Retinal pigment epithelial cell (primary cell): ENCODE measurements around the gene DLEC1.

ENCODE experiments used
- DNase-seq: peaks from one replicate; pipeline ENCODE4 v3.0.0-alpha.2; 2010; ENCODE audit warnings: low read depth
- H3K4me3 ChIP-seq: 2 replicates; pipeline ENCODE4 v1.5.1; 2011; ENCODE audit warnings: mild to moderate bottlenecking, low read length, control low read depth, moderate library complexity
- TF ChIP-seq, protein P1 (sequence below): conservative IDR thresholded peaks from 2 replicates; pipeline ENCODE4 v1.5.1; 2011; ENCODE audit warnings: low read depth, low read length, control low read depth, inconsistent platforms

Gene DLEC1

DNA sequence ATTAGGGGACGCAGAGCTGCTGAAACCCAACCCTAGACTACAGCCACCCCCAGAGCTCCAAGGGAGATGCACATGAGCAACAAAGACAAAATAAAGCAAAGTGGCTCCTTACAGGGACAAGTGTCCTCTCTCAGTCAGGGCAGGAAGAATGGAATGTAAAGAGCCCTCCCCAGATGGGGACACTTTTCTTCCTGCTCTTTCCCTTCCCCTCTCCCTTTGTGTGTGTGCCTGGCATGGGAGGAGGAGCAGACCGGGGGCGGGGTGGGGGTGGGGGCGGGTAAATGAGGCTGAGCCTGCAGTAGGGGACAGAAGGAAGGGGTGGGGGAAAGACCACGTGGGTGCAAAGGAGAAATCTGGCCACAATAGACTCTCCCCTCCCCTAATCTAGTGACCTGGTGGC, 60.5 kb downstream of the DLEC1 start:
- H3K4me3 ChIP-seq = no peak overlapping the region
- TF ChIP-seq, protein P1, sequence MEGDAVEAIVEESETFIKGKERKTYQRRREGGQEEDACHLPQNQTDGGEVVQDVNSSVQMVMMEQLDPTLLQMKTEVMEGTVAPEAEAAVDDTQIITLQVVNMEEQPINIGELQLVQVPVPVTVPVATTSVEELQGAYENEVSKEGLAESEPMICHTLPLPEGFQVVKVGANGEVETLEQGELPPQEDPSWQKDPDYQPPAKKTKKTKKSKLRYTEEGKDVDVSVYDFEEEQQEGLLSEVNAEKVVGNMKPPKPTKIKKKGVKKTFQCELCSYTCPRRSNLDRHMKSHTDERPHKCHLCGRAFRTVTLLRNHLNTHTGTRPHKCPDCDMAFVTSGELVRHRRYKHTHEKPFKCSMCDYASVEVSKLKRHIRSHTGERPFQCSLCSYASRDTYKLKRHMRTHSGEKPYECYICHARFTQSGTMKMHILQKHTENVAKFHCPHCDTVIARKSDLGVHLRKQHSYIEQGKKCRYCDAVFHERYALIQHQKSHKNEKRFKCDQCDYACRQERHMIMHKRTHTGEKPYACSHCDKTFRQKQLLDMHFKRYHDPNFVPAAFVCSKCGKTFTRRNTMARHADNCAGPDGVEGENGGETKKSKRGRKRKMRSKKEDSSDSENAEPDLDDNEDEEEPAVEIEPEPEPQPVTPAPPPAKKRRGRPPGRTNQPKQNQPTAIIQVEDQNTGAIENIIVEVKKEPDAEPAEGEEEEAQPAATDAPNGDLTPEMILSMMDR = no peak
- no peak for DNase-seq

DNA sequence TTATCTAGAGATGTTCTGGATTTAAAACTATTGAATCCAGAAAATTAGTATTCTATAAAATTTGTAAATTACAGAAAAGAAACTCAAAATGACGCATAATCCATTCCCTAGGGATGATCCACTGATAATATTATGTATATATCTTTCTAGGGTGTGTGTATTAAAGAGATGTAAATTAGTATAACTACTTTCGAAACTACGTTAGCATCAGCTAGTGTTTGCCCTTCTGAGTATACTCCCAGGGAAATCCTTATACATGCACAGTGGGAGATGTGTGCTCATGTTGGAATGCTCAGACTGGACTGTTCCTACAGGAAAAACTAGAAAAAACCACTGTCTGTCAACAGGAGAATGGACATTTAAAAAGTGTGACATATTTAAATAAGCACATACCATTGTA, 61.5 kb downstream of the DLEC1 start:
- no peak overlapping the region for H3K4me3 ChIP-seq
- DNase-seq = no peak
- TF ChIP-seq, protein P1 = no peak

DNA sequence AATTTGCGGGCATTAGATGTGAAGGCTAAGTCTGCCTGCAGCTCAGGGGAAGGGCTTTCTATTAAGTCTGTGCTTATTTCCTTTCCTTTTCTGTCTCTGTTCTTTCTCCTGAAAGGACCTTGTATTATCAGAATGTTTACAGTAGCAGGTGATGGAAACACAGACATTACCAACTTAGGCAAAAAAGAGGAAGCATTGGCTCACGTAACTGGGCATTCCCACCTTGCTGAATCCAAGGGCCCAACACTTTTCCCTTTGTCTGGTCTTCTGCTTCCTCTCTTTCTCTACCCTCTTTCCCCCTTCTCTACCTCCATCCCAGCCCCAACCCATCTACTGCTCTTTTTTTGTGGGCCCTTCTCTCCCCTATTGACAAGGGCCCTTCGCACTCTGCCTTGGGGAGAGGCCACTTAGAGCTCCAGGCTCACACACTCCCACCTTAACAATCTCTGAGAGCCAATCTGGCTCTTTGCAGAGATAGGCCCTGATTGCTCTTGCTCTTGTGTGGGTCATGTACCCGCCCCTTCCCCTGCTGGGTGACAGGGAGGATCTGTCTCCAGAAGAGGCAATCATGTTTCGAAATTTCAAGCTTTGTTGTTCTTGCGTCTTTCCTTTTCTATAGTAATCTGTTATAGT, 62.9 kb downstream of the DLEC1 start:
- TF ChIP-seq, protein P1 = no peak
- no peak for DNase-seq
- no peak overlapping the region for H3K4me3 ChIP-seq

DNA sequence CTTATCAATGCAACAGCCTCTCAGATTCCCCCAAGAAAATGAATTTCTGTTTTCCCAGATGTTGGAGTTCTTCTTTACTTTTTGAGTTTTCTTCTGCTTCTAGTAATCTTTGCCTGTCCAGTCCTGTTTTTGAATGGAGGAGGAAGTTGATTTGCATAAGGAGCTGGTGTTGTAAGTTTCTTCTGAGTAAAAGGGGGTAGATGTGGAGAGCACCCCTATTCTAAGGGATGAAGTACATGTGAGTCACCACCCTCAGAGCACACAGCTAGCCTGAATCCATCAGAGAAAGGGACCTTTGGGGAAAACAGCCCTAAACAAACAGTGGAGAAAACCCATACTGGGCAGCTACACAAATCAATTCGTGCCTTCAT, 63.4 kb downstream of the DLEC1 start:
- no peak overlapping the region for H3K4me3 ChIP-seq
- TF ChIP-seq, protein P1 = no peak
- DNase-seq = no peak

DNA sequence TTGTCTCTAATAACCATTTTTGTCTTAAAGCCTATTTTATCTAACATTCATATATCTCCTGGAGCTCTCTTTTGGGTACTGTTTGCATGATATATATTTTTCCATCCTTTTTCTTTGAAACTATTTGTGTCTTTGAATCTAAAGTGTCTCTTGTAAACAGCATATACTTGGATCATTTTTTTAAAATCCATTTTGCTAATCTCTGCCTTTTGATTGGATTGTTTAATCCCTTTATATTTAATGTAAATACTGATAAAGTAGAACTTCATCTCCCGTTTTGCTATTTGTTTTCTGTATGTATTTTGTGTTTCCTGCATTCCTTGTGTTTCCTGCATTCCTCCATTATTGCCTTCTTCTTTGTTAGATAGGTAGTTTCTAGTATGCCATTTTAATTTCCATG, 66.5 kb downstream of the DLEC1 start:
- DNase-seq = no peak
- no peak overlapping the region for H3K4me3 ChIP-seq
- TF ChIP-seq, protein P1 = no peak

DNA sequence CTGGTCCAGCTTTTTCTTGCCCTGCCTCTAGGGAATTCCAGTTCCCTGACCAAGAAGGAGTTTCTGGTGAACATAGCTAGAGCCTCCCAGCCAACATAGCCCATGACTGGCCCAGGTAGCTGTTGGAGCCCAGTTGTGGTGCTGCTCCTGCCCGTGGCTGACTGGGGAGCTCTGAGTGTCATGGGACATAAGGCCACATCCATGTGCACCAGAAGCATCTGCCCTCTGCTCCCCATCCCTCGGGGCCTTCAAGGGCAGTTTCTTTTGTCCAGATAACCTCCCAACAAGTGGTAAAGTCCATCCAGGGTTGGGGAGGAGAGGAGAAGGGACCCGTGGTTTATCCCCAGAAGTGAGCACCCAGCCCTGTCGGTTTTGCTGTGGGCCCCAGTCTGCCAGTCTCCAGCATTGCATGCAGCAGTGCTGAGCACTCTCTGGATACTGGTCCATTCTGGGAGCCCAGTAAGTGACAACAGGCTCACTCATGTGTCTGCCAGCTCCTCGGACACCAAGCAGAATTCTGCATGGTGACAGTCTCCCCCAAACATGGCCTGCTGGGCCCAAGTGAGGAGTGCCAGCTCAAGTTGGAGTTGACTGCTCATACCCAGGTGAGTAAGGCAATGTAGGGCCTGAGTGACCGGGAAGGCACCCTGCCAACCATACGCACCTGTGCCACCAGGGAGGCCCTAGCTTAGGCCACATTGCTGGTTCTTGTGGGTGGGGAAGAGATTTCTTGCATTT, 69.1 kb downstream of the DLEC1 start:
- no peak overlapping the region for H3K4me3 ChIP-seq
- no peak for DNase-seq
- TF ChIP-seq, protein P1 = no peak
